ENCODE results near the gene CRACR2B.
A peak's percentile ranks its signal among the peaks of the same experiment; 100 is the strongest.

DNA sequence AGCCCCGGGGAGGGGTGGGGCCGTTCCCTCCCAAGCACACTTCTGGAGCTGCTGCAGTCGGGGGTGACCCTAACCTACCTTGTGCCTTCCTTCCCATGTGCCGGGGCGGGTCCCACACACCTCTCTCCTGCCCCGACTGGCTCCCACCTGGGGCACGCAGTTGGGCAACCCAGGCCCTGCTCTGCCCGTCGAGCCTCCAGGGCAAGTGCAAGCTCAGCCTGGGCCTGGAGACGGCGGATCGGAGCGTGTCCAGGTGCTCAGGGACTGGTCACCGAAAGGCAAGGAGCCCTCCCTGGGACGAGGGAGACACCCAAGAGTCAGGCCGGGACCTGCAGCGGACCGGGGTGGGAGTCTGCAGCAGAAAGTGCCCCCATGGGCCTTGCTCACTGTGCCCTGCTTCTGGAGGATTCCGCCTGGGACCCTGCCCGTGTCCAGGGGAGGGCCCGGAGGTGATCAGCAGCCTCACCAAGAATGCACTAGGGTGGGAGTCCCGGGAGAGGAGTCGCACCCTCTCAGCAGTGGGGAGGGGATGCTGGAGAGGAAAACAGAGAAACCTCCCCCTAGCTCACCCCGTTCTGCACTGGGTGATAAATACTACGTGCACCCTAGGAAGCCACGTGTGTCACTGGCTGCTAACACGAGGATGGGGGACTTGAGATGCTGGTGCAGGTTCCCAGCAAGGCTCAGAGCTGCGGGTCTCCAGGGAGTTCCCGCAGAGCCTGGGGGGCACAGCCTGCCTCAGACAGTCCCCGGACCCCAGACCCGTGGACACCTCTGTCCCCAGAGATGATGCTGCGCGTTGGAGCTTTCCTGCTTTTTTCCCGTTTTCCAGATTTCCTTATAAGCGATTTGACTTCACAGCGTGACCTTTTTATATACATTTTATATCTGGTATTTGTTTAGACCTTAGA is 45.2 kb upstream of the CRACR2B start:
- TF ChIP-seq POLR2AphosphoS5 (IDR thresholded peaks at IDR 0.05; ENCODE audit: low read depth, low read length) = peak; percentile 17; the same call in 1 of the 2 replicates
- TF ChIP-seq EZH2 (IDR thresholded peaks at IDR 0.05) = no peak
- TF ChIP-seq, protein P1, sequence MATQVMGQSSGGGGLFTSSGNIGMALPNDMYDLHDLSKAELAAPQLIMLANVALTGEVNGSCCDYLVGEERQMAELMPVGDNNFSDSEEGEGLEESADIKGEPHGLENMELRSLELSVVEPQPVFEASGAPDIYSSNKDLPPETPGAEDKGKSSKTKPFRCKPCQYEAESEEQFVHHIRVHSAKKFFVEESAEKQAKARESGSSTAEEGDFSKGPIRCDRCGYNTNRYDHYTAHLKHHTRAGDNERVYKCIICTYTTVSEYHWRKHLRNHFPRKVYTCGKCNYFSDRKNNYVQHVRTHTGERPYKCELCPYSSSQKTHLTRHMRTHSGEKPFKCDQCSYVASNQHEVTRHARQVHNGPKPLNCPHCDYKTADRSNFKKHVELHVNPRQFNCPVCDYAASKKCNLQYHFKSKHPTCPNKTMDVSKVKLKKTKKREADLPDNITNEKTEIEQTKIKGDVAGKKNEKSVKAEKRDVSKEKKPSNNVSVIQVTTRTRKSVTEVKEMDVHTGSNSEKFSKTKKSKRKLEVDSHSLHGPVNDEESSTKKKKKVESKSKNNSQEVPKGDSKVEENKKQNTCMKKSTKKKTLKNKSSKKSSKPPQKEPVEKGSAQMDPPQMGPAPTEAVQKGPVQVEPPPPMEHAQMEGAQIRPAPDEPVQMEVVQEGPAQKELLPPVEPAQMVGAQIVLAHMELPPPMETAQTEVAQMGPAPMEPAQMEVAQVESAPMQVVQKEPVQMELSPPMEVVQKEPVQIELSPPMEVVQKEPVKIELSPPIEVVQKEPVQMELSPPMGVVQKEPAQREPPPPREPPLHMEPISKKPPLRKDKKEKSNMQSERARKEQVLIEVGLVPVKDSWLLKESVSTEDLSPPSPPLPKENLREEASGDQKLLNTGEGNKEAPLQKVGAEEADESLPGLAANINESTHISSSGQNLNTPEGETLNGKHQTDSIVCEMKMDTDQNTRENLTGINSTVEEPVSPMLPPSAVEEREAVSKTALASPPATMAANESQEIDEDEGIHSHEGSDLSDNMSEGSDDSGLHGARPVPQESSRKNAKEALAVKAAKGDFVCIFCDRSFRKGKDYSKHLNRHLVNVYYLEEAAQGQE (IDR thresholded peaks at IDR 0.05; ENCODE audit: low read depth) = no peak
- TF ChIP-seq CTCF (IDR thresholded peaks at IDR 0.05 in 2 of 3, conservative IDR thresholded peaks at IDR 0.05 in 1 of 3; ENCODE audit: borderline replicate concordance in 1 of 3, insufficient read depth in 1 of 3, low read depth in 2 of 3, low read length in 2 of 3) = no peak
- TF ChIP-seq POLR2A (IDR thresholded peaks at IDR 0.05; ENCODE audit: borderline replicate concordance, extremely low read depth, insufficient read depth, insufficient read length) = peak; percentile 17
- no peak for TF ChIP-seq TCF7L2 (IDR thresholded peaks at IDR 0.05; ENCODE audit: borderline replicate concordance, extremely low read depth, insufficient read depth, insufficient read length)

Measured in HCT116 (cell line).